ENCODE results near the gene CTNNA2. TPM values are rescaled to one million over a fixed set of nuclear protein-coding genes. Genes with fewer than 3 reads are reported as not detected.
A peak's percentile ranks its signal among the peaks of the same experiment; 100 is the strongest.

CTNNA2 gene
- total and polyA plus RNA-seq, 4 donors = 0.01 to 0.37 TPM; not detected in 2

DNA sequence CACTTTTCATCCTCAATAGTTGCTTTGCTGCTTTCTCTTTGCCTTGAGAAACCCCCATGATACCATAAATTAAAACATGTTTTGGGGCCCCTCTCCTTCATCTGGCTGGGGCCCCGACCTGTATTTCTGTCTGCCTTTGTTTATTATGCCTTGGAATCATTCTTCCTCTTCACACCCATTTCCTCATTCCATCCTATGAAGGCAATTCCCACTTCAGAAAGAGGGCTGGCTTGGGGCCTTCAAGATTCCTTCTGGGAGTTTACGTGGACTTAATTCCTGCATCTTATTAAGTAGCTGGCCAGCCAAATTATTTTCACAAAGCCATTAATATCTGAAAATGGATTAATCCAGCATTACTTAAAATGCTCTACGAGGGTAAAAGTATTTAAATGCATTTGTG is 798.5 kb downstream of the CTNNA2 start:
- Histone ChIP-seq H3K4me3 (no peak overlapping the region), H3K4me1 (ENCODE audit: control insufficient read depth in 5 of 5, insufficient read depth in 5 of 5, low read length in 5 of 5) (peaks cover 0 to 1% (median 0%) of the 10 kb centered on the region in 5 donors), H3K27me3 (ENCODE audit: control insufficient read depth in 3 of 3, insufficient read depth in 3 of 3, low read length in 2 of 3) (peaks cover 0 to 2% (median 0%) of the 10 kb centered on the region in 3 donors), H3K9me3 (ENCODE audit: control insufficient read depth in 4 of 4, insufficient read depth in 3 of 4, low read length in 3 of 4) (peaks cover 0 to 2% (median 0%) of the 10 kb centered on the region in 4 donors), H3K9ac (ENCODE audit: insufficient read depth in 1 of 2, low read length in 2 of 2) (no peak overlapping the region), H3K27ac (ENCODE audit: low read depth in 1 of 2, low read length in 1 of 2) (no peak overlapping the region), H3K36me3 (ENCODE audit: control insufficient read depth in 4 of 4, insufficient read depth in 4 of 4, low read length in 4 of 4) (no peaks in the 10 kb centered on the region)
- DNase-seq = peak in 2 of 3 donors; percentile 36 to 52
- ATAC-seq (ENCODE audit: insufficient read depth, low FRiP score) = peak; percentile 53
- WGBS, 2 donors = 42 to 57% methylated on average over 3 of the region's 3 CpGs
- TF ChIP-seq, protein P1, sequence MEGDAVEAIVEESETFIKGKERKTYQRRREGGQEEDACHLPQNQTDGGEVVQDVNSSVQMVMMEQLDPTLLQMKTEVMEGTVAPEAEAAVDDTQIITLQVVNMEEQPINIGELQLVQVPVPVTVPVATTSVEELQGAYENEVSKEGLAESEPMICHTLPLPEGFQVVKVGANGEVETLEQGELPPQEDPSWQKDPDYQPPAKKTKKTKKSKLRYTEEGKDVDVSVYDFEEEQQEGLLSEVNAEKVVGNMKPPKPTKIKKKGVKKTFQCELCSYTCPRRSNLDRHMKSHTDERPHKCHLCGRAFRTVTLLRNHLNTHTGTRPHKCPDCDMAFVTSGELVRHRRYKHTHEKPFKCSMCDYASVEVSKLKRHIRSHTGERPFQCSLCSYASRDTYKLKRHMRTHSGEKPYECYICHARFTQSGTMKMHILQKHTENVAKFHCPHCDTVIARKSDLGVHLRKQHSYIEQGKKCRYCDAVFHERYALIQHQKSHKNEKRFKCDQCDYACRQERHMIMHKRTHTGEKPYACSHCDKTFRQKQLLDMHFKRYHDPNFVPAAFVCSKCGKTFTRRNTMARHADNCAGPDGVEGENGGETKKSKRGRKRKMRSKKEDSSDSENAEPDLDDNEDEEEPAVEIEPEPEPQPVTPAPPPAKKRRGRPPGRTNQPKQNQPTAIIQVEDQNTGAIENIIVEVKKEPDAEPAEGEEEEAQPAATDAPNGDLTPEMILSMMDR (IDR thresholded peaks at IDR 0.05; ENCODE audit: control extremely low read depth, extremely low read depth) = no peak

DNA sequence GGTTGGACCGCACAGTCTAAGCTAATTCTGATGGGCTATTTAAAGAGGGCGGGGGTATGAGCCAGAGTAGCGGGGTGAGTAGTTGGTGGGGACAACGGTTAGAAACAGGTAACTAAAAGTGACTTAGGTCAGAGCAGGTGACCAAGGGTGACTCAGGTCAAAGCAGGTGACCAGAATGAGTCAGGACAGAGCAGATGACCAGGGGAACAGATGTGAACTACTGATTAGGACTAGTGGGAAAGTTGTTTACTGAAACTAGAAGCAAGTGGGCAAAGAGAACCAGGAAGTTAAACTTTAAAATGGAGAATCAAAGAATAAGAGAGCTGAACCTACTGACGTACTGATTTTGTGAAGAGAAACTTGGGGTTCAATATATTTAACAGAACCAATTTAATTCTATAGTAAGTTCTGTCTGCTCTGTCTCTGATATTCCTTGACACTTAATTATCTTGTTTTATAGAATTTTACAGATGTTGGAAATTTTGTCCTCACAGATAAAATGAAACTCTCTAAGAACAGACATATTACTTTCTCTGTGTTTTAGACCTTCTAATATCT is 799.5 kb downstream of the CTNNA2 start:
- H3K27ac ChIP-seq (ENCODE audit: low read depth in 1 of 2, low read length in 1 of 2) = no peak overlapping the region
- ATAC-seq (ENCODE audit: insufficient read depth, low FRiP score) = no peak
- 85 to 90% methylated on average over 5 of the region's 5 CpGs for WGBS, 2 donors

GRCh38 chr2:80322311-80322920 is 809.6 kb downstream of the CTNNA2 start:
- Histone ChIP-seq H3K9me3 (ENCODE audit: control insufficient read depth in 4 of 4, insufficient read depth in 3 of 4, low read length in 3 of 4) (peaks cover 0 to 3% (median 0%) of the 10 kb centered on the region in 4 donors), H3K27ac (ENCODE audit: low read depth in 1 of 2, low read length in 1 of 2) (no peak overlapping the region), H3K4me3 (no peak overlapping the region), H3K9ac (ENCODE audit: insufficient read depth in 1 of 2, low read length in 2 of 2) (no peak overlapping the region), H3K27me3 (ENCODE audit: control insufficient read depth in 3 of 3, insufficient read depth in 3 of 3, low read length in 2 of 3) (peaks cover 6 to 19% (median 13%) of the 10 kb centered on the region in 3 donors), H3K36me3 (ENCODE audit: control insufficient read depth in 4 of 4, insufficient read depth in 4 of 4, low read length in 4 of 4) (no peaks in the 10 kb centered on the region), H3K4me1 (ENCODE audit: control insufficient read depth in 5 of 5, insufficient read depth in 5 of 5, low read length in 5 of 5) (peaks cover 0 to 14% (median 2%) of the 10 kb centered on the region in 5 donors)
- DNase-seq (peak in 2 of 3 donors; percentile 31 to 52), ATAC-seq (ENCODE audit: insufficient read depth, low FRiP score) (no peak)
- TF ChIP-seq, protein P1 (IDR thresholded peaks at IDR 0.05; ENCODE audit: control extremely low read depth, extremely low read depth) = no peak
- WGBS, 2 donors = 12 to 18% methylated on average over 42 of the region's 42 CpGs

More for the DNA sequence above, 799.5 kb downstream of the CTNNA2 start:
- no peak for DNase-seq
- Histone ChIP-seq H3K4me3 (no peak overlapping the region), H3K9ac (ENCODE audit: insufficient read depth in 1 of 2, low read length in 2 of 2) (no peak overlapping the region), H3K4me1 (ENCODE audit: control insufficient read depth in 5 of 5, insufficient read depth in 5 of 5, low read length in 5 of 5) (no peaks in the 10 kb centered on the region), H3K36me3 (ENCODE audit: control insufficient read depth in 4 of 4, insufficient read depth in 4 of 4, low read length in 4 of 4) (no peaks in the 10 kb centered on the region), H3K27me3 (ENCODE audit: control insufficient read depth in 3 of 3, insufficient read depth in 3 of 3, low read length in 2 of 3) (no peaks in the 10 kb centered on the region), H3K9me3 (ENCODE audit: control insufficient read depth in 4 of 4, insufficient read depth in 3 of 4, low read length in 3 of 4) (peaks cover 0 to 2% (median 0%) of the 10 kb centered on the region in 4 donors)
- TF ChIP-seq, protein P1 (IDR thresholded peaks at IDR 0.05; ENCODE audit: control extremely low read depth, extremely low read depth) = no peak
